Inferior parietal cortex (tissue), 1 donor: ENCODE data around the gene NFATC3.

Experiments
- DNase-seq: peaks from one replicate; pipeline ENCODE4 v3.0.0-alpha.2; 2016; ENCODE audit errors: extremely low spot score

Gene NFATC3

DNA sequence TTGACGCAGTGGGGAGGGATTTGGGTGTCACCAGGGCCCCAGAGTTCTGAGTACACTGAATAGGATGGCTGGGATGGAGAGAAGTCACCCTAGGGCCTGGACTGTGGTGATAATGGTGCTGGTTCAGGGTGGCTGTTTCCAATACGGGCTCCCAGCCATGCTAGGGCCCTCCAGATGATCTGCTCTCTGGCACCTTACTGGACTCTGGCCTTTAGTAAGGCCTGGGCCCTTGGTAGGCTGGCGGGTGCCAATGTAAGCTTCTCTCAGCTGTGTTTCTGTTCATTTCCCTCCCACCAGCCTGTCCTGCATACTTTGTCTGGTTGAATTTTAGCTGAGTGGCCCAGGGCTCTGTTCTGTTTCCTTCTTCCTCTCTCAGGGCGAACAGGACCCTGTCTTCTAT, 162.8 kb downstream of the NFATC3 start:
- no peak for DNase-seq

- no peak for DNase-seq
These were observed 164.2 kb downstream of the NFATC3 start for GRCh38 chr16:68249371-68249770.

DNA sequence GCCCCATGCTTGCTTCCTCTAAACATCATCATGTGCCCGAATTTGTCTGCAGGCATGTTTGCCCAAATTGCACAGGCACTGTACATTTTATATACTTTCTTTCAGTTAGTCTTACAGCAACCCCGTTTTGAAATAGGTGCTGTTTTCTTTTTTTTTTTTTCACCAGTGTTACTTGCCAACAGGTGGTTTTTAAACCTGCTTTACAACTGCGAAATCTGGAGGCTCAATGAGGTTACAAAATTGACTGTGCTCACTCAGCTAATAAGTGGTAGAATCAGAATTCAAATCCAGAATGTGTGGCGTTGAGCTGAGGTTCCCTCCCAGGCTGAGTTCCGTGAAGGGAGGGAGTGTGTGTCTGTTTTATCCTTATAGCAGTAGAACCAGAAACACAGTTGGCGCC, 165.8 kb downstream of the NFATC3 start:
- no peak for DNase-seq

DNA sequence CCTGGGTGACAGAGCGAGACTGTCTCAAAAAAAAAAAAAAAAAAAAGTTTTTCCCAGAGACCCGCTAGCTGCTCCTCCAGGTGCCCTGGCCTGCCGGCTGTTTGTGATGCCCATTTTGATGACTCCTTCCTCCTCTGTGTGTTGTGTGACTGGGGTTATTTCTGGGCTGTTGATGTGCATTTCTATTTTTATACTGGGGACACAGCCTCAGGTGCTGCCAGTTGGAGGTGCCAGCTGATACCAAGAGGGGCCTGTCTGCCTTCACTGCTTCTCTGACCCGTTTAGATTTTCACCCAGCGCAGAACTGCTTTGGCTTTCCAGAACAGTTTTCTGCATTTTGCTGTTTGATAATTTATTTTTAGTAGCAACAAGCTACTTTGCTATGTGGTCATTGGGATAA, 166.7 kb downstream of the NFATC3 start:
- no peak for DNase-seq

DNA sequence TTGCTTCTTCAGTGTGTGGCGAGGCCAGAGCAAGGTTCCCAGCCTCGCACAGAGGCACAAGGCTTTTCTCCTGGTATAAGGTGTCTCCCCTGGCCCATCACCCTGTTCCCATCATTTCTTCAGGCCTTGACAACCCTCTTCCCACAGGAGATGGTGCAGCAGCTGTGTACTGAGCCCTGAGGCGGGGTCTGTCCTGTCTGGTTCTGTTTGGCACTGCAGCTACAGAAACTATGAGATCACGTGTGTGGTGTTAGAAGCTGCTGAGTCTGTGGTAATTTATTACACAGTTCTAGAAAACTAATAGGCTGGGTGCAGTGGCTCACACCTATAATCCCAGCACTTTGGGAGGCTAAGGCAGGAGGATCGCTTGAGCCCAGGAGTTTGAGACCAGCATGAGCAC, 167.2 kb downstream of the NFATC3 start:
- no peak for DNase-seq

DNA sequence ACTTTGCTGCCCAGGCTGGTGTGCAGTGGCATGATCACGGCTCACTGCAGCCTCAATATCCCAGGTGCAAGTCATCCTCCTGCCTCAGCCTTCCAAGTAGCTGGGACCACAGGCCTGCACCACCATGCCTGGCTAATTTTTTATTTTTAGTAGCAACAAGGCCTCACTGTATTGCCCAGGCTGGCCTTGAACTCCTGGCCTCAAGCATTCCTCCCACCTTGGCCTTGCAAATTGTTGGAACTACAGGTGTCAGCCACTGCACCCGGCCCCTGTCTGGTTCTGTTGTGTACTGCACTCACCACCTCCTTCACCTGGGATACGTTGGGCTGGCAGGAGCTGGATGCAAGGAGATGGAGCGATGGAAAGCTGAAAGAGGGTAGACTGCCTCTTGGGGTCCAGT, 168.6 kb downstream of the NFATC3 start:
- no peak for DNase-seq

DNA sequence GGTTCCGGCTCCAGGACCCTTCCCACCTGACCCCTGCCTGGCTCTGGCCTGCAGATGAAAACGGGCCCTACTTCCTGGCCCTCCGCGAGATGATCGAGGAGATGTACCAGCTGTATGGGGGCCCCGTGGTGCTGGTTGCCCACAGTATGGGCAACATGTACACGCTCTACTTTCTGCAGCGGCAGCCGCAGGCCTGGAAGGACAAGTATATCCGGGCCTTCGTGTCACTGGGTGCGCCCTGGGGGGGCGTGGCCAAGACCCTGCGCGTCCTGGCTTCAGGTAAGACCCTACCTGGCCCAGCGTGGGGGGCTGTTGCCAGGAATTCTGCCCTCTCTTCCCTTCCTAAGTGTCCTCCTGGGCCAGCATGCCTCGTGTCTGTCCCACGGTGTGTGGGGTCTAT, 170.5 kb downstream of the NFATC3 start:
- no peak for DNase-seq

- peak; percentile 32 for DNase-seq
These were observed 172.2 kb downstream of the NFATC3 start for GRCh38 chr16:68257251-68257905.

DNA sequence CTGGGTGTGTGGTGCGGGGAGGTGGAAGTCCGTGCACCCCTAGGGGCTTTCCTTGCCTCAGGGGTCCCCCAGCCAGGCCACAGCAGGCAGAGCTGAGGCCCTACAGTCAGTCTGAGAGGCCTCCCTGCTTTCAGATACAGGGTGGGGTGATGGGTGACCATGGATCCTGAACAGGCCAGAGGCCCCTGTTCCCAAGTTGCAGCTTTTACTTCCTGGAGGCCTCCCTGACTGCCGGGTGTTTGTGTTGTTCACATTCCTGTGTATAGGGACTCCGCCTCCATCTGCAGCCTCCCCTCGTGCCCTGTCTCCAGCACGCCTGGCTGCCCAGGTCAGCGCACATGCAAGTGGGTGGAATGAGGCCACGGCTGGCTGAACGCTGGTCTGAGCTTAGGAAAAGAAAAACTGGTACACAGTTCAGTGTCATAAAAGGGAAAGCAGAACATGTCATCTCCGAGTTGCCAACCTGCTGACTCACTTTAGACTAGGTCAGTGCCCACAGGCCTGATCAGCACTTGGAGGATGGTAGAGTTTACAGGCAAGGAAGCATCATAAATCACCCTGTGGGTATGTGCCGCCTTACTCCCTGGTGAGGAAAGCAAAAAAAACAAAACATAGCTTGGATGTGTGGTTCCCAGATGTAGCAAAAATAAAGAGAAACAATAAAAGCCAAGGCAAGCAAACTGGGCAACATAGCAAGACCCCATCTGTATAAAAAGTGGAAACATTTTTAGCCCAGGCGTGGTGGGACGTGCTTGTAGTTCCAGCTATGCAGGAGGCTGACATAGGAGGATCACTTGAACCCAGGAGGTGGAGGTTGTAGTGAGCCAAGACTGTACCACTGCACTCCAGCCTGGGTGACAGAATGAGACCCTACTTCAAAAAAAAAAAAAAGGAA, 173.0 kb downstream of the NFATC3 start:
- no peak for DNase-seq

- no peak for DNase-seq
These were observed 174.0 kb downstream of the NFATC3 start for GRCh38 chr16:68259007-68259825.

- DNase-seq = no peak
These were observed 178.5 kb downstream of the NFATC3 start for GRCh38 chr16:68263559-68264127.

DNA sequence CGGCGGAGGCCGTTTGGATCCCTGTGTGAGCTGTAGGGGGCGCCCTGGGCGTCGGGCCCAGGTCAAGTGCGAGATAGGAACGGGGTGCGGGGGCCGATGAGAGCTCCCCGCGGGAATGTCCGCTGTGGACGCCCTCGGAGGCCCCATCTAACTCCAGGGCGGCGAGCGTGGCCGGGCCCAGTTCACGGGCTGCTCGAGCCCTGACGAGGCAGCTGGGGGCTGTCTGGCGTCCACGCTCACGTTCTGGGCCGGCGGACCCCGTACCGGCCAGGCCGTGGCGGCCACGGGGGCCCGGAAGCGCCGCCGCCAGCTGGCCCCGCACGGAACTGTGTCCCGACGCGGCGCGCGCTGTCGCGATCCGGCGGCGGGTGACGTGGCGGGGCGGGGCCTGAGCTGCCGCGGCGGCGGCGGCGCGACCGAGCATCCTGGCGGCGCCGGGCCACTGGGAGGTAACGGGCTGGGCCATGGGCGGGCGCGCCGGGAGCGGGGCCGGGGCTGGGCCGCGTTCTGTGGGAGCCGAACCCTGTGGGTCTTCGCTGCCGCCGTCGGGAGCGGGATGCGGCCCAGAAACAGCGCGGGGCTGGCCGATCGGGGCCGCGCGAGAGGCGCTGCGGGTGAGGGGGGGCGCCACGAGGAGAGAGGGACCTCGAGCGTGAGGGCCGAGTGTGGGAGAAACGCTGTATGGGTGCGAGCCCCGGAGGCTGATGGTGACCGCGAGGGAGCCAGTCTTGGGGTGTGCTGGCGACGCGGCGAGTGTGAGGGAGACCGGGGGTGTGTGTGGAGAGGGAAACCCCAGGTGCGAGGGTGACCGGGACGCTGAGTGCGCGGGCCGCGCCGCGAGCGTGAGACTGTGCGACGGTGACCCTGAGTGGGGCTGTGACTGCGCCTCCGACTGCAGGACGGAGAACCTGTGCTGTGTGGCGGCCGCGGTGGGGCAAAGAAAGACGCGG, 179.2 kb downstream of the NFATC3 start, which contains the start of gene SLC7A6:
SLC7A6 (plus strand) TSS at position 399 of the 950 bp plus-strand sequence. CDS start 10,201 bp downstream, outside the sequence.
- DNase-seq = peak; percentile 62

DNA sequence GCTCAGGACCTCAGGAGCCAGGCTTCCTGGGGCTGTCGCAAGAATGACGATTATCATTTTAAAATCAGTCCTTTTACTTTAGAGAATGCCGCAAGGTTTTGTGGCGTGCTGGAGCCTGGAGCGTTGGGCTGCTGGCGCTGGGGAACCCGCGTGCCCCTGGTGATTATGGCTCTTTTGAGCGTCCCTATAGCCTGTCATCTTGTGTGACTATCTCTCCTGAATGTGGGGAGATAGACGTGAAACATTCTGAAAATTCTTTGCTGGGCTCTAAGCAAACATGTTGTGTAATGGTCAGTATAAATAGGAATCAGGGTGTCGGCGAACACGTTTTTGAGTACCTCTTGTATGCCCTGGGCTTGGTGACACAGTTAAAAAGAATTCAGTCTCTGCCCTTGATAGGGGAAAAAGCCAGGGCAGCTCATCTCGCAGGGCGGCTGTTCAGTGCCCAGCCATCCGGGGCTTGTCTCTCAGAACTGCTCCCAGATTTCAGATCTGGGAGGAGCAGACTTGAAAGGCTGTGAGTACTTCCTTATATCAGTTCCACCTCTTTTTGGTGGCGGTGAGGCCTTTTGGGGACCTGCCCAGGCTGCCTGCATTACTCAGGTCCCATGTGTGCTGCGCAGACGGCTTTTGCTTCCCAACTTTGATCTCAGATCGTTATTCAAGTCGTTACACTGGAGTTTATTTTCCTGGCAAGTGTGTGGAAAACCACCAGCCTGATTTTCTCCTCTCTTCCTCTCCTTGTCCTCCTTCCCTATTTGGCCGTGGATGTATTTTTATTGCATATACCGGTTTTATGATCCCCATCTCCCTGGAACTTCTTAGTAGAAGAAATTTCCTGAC, 180.1 kb downstream of the NFATC3 start:
- DNase-seq = peak; percentile 50

DNA sequence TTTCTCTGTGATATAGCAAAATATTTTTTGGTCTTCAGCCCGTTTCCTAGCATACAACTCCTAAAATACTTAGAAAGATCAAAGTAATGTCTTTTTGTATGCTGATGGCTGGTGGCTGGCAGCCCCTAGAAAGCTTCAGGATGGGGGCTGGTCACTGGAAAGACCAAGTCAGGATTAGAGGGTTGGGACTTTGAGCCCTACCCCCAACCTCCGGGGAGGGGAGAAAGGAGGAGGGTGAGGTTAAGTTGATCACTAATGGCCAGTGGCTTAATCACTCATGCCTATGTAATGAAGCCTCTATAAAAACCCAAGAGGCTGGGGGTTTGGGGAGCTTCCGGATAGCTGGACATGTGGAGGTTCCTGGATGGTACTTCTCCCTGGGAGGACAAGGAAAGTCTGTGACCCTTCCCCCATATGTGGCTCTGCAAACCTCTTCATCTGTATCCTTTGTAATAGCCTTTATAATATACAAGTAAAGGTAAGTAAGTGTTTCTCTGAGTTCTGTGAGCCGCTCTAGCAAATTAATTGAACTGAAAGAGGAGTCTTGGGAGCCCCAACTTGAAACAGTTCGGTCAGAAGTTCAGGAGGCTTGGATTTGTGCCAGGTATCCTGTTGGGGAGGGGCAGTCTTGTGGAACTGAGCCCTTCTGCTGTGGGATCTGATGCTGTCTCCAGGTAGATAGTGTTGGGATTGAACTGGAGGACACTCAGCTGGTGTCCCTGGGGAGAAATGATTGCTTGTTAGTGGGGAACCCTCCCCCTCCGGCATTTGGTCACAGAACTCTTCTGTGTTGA, 182.6 kb downstream of the NFATC3 start:
- DNase-seq = no peak

GRCh38 chr16:68269793-68270192, 184.6 kb downstream of the NFATC3 start:
- DNase-seq = no peak

- DNase-seq = no peak
These were observed 185.2 kb downstream of the NFATC3 start for GRCh38 chr16:68270353-68270752.

DNA sequence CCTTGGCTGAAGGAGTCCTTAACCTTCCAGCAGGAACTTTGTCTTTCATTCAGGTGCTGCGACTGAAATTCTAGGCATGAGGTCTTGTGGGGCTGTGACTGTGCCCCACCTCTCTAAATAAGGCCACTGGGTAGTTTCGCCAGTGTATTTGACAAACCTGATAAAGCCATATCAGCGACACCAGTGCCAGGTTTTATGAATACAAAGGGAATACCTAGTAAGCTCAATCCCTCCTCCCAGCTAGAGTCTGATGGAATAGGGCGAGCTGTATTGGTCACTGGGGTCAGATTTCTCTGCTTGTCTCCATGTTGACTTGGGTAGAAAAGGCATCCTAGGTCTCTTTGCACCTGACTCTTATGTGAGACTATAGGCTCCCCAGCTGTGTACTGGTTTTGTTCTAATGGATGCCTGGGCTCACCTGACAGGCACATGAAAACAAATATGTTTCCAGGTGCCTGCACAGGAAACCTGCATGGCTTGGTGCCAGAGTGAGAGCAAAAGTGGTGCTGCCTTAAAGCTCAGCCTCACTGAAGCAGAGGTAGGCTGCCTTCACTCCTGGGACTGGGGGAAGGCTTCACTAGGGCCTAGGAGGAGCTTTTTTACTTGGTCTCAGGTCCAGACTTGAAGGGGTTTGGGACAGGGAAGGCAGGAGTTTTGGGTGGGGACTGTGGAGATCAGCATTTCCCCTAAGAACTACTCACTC, 187.5 kb downstream of the NFATC3 start:
- no peak for DNase-seq

DNA sequence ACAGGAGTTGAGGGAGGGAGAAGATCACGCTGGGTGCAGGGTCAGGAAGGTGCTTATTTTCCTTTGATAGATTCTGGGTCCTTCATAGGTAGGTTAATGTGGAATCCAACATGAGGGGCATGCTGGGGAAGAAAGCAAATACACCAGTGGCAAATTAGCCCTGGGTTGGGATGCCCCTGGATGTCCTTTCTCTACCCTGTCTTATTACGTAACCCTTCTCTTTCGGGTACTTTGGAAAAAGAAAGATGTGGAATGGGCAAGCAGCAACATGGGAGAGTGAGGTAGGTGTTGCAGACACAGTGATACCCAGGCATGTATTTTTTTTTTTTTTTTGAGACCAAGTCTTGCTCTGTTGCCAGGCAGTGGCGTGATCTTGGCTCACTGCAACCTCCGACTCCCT, 188.3 kb downstream of the NFATC3 start:
- no peak for DNase-seq
